Stimulated activated CD8-positive, alpha-beta memory T cell treated with anti-CD3 and anti-CD28 coated beads, Interleukin-2, amount 100 ng/mL, for 1 hour (primary cell): Measurements from ENCODE around the gene CPOX.

Experiments used
- DNase-seq, 2 donors: peaks; one replicate each; pipeline ENCODE4 v3.0.0-alpha.2; 2020; ENCODE audit warnings: low read depth in 2 of 2

CPOX gene

DNA sequence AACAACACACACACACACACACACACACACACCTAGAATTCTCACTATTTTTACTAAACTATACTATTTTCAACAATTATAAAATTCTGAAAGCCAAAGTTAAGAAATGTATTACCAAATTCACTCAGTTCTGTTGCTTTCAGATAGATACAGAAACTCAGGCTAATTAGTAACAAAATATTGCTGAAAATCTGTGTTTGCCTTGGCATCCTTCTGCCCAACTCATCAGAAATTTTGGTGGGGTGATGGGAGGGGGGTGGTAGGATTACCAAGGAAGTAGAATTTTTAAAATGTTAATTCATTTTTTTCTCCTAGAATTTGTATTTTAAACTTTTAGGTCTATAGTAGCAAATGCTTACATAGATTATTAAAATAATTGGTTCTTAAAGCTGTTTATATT, 2.7 kb upstream of the CPOX start:
- DNase-seq = no peak

DNA sequence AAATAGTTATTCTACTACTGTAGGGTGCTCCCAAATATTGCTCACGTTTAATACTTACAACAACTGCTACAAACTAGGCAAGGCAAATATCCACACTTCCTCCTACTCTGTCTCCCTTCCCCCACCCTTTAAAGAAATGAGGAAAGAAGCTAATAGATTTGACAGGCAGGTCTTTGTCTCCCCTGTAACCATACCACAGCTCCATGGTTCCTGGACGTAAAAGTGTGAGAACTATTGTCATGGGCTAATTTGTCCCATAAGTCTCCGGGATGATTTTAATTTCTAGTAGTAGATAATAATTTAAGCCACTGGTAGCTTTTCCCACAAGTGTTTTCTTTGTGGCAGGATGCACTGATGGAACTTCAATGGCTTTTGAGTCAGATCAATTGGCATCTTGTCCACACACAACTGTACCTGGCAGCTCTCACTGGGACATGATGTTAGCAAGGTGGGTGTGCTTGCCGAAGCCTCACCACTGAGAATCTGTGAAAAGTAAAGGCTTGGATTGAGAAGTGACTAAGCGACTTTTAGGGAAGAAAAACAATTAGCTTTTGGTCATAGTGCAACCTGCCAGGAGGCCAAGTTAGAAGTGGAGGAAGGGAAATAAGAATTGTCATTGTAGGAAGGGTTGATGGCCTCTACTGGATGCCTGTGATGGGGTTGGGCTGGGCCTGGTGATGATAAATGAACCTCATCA, 1.4 kb upstream of the CPOX start:
- no peak for DNase-seq

DNA sequence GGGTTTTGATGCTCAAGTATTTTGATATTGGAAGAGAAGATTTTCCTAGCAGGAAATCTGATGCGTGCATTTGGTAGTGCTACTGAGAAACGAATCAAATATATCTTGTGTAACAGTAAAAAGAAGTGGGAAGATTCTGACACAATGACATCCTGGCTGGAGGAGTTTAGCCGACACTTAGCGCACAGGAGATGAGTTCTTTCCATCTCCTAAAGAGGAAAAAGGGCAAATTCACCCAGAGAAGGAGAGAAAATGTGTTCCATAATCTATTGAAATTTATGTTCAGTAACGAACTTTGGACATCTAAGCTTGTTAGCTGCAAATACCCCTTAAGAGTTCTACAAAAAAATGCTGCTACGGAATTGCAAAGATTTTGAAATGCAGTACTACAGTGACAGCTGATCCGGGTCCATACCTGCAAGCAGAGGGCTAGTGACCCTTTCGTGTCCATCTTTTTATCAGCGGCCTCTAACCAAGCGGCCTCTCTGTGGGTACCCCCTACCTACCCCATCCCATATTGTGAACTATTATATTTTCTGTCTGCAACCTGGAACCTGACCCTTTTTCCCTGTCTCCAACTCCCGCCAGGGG, 971 bp downstream of the CPOX start:
- no peak for DNase-seq

DNA sequence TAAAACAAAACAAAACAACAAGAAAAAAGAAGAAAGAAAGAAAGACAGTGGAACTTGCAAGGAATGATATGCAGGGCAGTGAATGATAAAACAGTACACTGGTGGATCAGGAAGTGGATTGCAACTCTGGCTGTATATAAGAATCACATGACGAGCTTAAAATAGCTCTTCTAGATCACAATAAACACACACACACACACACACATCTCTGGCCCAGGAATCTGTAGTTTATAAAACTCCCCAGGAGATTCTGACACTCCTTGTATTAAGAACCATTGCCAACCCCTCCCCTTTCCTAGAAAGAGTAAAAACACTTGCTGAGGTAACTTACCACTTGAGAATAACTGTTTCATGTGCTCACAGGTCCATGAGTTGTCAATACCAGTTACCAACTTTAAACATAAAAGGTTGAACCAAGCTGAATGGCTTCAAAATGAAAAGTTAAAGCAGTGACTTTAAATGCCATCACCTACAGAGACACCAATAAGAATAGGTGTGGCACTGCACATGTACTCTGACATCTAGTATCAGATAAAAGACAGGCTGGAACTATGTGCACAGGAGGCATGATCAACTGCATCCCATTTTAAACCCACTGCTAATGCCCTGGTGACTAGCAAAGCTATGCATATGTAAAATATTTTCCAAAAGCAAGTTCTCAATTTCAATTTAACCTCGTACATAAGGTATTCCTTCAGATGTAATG, 3.9 kb downstream of the CPOX start:
- DNase-seq = no peak

DNA sequence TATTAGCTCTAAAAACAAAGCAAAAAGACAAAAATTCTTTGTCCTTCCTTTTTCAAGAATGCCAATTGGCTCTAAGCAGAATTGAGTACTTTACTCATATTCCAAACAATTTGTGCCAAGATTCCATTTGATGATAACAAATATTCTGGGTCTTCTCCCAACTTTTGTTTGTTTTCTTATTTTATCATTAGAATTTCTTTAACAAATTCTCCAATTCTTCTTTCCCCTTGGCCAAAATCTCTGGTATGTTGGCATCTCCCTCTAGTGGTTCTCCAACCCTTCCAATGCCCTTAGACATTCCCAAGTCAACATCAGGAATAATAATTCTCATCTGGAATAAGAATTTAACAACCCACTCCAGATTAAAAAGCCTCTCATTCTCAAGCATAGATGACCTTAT, 5.3 kb downstream of the CPOX start:
- no peak for DNase-seq

DNA sequence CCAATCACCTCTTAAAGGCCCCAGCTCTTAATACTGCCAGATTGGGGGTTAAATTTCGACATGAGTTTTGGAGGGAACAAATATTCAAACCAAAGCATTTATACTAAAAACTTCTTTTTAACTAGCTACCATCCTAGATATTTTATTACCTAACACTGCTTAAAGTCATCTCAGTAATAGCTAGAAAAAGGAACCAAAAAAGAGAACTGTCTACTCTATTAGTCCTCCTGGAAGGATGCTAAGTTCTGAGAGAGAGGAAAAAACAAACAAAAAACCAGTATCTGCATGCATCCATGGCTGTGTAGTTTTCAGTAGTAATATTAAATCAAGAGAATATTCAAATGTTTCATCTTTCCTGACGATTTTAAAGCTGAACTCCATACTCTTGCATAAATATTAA, 5.8 kb downstream of the CPOX start:
- DNase-seq = no peak

DNA sequence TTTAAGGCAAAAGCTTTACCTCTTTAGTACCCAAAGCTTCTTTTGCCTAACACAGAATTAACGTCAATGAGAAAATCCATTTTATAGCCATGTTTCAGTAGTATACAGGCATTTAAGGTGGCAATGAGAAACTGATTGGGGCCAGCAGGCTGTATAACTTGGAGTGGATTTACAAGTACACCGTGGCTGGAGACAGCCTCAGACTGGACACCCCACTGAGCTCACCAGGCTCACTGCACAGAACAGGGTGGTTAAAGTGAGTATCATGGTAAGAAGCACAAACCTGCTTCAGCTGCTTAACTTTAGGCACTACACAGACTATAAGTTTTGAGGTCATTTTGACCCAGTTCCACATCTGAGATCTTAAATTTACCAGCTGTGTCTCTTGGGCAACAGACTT, 8.9 kb downstream of the CPOX start:
- DNase-seq = no peak

DNA sequence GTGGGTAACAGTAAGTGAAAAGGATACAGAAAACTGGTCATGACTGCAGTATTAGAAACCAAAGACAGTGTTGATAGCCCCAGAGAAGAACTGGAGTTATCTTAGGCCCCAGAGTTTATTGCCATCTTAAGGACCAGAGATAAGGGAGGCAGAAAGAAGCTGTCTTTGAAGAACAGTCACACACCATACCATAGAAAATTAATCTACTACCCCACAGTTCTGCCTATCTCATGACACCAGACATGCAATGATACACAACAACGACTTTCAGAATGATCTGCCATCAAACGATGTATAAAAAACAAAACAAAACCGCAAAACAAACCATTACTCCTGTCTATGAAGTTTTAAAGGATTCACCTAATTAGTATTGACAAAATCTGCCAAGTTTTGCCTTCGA, 9.6 kb downstream of the CPOX start:
- DNase-seq = no peak

DNA sequence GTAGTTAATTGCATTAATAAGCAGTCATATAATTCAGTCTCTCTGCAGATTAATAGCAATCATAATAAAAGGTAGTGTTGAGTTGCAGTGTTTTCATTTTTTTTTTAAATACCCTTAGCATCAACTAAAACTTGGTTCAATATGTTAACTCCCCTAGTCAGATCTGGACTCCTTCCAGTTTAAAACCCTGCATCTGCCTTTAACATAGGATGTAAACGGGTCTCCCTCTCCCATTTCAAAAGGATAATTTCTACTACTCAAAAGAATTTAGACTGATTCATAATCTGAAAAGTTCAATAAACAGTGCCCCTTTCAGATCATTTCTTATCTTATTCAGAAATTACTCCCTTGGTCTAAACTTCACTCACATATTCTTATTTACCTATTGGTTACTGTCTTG, 11.4 kb downstream of the CPOX start:
- no peak for DNase-seq

DNA sequence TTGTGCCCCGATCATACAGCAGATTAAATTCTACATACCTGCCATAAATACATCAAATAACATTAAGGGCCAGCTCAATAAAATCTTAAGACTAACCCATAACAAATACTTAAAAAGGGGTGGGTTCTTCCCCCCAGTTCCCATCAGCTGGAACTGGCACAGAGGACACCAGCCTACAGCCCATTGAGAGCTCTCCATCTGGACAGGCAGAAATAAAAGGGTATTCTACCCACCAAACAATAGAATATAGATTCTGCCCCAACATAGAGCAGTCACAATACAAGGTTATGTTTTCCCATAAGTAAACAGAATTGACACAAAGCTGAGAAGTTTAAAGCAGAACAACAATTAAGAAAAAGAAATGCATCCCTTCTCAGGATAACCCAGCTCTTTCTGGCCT, 11.9 kb downstream of the CPOX start:
- DNase-seq = no peak

DNA sequence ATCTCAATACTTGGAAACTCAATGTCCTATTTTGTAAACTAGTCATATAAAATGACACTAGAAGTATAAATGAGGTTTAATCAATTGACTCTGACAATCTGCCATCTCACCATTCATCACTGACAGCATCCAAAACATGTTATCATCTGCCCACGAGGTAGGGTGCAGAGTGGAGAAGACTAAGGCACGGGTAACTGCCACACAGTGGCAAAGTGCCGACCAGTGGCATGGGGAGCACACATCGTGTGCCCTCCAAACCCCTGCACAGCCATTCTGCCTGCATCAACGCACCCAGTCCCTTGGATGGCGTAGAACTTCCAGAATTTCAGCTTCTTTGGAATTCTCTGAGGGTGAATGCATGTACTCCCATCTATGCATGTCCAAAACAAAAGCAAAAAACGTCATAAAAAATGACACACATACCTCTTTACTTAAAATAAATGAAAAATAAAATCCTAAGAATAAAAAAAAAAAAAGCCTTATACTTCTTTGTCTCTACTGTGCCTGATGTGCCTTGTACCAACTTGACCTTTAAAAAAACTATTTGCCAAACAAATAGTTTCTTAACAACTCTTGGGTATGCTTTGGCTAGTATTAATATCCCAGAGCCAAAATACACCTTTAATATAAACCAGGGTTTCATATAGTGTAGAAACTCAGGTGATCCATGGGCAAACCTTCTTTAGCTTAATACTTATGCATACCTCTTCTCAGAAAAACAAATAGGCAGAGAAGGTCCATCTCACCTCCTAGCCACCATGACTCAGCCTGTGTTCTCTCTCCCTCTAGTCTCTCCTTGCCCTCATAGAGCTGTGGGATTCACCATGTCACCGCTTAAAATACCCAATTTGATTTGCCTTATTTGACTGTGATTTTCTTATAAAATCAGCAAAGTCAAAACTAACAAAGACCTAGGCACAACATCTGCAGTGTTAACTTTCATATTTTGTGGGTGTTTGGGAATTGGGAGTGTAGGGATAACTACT, 12.7 kb downstream of the CPOX start:
- no peak for DNase-seq

DNA sequence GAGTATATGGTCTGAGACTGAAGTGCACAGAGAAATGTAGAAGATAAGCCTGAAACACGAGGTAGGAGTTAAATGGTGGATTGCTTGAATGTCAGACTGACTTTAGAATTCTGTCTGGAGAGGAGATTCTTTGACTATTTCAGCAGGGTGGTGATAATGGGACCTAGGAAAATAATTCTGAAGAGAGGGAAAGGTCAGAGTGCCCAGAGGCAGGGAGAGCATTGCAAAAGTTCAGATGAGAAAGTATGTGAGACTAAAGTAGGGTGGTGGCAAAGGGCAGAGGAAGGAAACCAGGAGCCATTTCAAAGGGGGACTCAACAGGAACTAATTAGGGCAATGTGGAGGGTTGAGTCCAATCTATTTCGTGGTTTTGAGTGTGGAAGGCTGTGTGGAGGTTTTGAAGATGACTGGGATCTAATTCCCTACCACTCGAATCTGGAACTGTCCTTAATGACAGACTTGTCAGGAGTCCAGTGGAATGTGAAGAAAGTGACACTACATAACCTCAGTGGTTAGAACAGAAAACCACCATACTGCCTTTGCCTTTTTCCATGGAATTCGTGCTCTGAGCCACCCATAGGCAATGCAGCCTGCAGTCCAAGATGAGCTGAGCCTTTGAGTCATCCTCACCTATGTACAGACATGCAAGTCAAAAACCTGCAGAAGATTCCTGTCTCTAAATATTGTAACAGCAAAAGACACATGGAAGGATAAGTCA, 16.1 kb downstream of the CPOX start:
- no peak for DNase-seq

DNA sequence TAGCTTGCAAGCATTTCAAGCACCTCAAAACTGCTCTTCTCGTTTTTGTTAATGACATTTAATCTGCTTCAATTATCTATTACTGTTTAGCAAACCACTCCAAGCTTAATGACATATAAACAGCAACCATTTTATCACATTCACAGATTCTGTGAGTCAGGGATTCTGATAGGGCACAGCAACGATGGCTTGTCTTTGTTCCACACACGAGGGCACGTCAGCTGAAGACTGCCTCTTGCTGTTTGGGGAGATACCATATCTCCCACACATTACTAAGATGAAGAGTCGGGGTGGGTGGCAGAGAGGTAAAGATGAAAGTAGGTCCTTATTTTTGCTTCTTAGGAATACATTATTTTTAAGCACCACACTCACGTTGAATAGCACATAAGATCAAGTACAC, 19.3 kb downstream of the CPOX start:
- DNase-seq = no peak

DNA sequence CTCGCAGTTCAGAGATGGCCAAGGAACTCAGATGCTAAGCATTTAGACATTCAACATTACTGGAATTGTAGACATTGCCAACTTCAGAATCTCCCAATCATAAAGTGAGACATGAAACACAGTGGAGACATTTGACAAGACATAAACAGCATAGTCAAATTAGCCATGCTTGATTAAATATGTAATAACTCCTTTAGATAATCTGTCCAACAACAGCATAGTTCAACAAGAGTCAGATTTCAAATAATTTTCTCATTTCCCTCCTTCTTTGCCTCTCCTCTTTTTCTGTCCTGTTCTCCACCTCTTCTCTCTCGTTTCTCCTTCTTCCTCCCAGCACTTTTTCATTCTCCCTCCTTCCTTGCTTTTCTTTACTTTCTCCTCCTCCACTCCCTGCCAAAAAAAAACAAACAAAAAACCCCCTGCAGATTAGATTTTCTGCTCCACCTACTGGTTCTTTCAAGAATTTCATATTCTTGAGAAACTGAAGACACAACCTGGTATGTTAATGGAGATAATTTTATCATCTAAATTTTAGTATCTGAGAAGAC, 20.2 kb downstream of the CPOX start:
- DNase-seq = no peak

DNA sequence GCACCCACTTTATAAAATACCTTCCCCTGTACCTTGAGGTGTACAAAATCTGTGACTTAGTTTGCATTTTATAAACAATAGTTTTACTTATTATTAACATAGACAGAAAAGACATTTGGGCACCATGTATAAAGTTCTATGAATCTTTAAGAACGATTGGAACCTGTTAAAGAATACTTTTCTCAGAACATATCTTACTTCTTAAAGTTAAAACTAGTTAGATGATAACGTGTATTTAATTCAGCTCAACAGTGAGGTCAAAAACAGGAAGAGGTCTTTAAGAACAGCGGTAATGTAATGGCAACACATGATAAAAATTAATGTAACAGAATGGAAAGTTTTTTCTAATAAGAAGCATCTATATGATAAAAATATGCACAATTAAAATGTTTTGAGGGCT, 25.0 kb downstream of the CPOX start:
- DNase-seq = no peak

DNA sequence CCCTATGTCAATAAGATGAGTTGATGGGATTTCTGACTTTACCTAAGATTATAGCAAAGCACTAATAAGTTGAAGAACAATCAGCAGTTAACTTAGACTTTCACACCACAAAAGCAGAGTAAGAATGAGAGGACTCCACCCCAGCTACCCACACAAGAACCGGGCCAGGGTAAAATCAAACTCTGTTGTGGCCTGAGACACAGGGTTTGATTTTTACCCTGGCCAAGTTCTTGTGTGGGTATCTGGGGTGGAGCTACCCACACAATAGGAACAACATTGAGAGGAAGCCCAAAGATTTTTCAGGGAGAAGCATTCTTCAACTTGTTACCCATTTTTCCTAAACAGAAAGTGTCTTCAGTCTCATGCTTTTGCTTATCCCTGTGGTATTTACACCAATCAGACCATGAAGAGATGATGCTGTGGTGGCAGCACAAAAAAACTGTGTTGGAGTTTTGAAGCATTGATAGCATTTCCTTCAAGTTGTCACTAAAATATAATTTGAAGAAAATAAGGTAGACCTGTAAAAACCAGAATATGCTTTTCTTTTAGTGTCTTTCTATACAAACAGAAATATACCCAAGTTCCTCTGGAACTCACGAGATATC, 25.6 kb downstream of the CPOX start:
- no peak for DNase-seq

DNA sequence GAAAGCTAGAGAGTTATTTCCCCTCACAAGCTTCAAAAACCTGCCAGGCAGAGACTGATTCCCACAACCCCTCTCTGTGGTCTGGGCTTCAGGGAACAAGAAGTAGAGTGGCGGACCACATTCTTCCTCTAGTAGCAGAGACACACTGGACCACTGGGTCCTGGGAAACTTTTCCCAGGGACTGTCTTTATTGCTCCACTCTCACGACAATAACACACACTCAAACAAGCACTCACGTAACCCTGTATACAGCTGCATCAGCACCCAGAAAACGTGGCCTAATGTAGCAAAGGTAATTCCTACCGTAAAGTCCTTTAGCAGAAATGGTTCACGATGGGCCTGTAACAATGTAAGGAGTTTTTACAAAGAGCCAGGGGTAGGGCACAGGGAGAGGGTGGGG, 27.6 kb downstream of the CPOX start:
- no peak for DNase-seq

DNA sequence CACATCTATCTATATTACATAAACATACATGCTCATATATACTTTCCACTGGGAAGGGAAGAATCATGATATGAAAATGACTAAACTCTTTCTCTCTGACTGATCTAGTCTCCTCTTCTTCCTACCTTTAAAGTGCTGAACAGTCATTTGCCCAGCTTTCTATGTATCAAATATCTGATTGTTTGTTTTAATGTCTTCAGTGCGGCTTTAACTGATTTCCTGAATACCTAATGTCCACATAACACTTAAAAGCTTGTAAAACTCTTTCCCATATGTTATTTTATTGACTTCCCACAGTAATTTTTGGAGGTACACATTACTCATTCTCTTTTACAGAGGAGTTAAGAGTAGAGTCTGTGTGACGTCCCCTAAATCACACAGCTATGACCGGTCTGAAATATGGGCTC, 28.2 kb downstream of the CPOX start:
- DNase-seq = no peak

DNA sequence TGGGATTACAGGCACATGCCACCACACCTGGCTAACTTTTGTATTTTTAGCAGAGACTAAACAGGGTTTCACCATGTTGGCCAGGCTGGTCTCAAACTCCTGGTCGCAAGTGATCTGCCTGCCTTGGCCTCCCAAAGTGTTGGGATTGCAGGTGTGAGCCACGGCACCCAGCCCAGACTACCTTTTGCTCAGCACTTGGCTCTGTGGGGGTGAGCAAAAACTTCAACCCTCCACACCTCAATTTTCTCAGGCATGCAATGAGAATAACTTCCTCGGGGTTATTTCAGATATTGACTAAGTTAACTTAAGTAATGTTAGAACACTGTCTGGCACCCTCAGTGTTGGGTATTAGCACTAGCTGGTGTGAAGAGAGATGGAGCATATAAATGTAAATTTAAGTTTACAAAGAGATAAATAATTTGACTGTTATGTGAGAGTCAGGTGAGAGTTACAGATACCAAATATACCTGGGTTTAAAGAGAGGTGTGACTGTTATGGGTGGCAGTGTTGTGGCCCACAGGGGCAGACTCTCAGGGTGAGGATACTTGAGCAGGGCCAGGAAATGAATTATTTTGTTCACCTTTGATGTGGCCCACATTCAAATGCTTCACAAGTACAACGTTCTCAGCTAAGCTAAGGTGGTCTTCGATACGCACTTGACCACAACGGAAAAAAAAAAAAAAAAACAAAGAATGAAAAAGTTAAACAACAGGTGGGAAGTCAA, 29.0 kb downstream of the CPOX start:
- DNase-seq = no peak

DNA sequence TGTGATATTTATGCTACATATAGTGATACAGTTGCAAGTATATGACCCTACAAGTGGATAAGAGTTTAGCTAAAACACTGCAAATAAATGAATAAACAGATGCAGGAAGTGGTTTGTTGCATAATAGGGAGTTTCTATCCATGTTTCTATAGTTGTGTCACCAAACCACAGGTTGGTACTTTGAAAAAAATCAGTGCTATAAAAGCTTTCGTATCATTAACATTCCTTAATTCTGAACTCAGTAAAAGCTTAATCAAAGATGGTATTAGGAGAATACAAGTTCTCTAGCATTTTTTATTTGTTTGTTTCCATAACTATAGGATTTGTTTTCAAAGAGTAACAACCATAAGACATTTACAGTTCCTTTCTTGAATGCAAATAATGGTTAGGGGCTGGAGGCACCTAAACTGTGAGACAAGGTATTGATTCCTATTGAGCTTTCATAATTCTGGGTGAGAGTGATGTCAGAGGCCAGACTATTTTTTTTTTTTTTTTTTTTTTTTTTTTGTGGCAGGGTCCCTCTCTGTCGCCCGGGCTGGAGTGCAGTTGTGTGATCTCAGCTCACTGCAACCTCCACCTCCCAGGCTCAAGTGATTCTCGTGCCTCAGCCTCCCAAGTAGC, 29.6 kb downstream of the CPOX start:
- DNase-seq = no peak
